HCT116 (cell line): ENCODE measurements around the gene FOXP1. TPM values are rescaled to one million over a fixed set of nuclear protein-coding genes. Genes with fewer than 3 reads are reported as not detected.
A peak's percentile ranks its signal among the peaks of the same experiment; 100 is the strongest.

ENCODE experiments used
- ATAC-seq: fragments of 200-7000 bp; cut with Tn5 transposase; 2 replicates; pipeline ENCODE4 v1.9.1; 2020; ENCODE audit warnings: mild to moderate bottlenecking, moderate library complexity
- BruUV-seq: library from RNA; stranded (reverse); fragments of 400-500 nt; replicated peaks from 2 replicates; lab custom pipeline; 2021; lab: Mats Ljungman, UMichigan
- CTCF ChIA-PET: fragments of 300-600 bp; sonication (Branson Sonifier 250); formaldehyde crosslinking; loops from one replicate; lab custom pipeline; 2021; ENCODE audit warnings: antibody characterized with exemption; lab: Charles Lee
- POLR2A ChIA-PET: fragments of 300-600, 350-600 bp; sonication (Branson Sonifier 250); formaldehyde crosslinking; loops from one replicate; lab custom pipeline; 2021; ENCODE audit warnings: antibody characterized with exemption; lab: Charles Lee
- RAD21 ChIA-PET, 2 experiments: fragments of 300-600 bp; sonication (Branson Sonifier 250); formaldehyde crosslinking; loops; one replicate each; lab custom pipeline; 2023; ENCODE audit warnings: low total read pairs in 2 of 2; ENCODE audit not compliant: uncharacterized antibody in 2 of 2, unreplicated experiment in 2 of 2, low non-redundant PET in 1 of 2; lab: Charles Lee
- DNase-seq: peaks from one replicate; pipeline ENCODE4 v3.0.0-alpha.2; 2010; ENCODE audit warnings: low read depth, low spot score
- H2AFZ ChIP-seq: fragments of 200-600 bp; shearing (Covaris generic), sonication (generic); 2 replicates; pipeline ENCODE4 v1.6.1; 2017; ENCODE audit warnings: low read depth, mixed run types, mixed read lengths, antibody characterized with exemption, low read length; ENCODE audit not compliant: poor library complexity, severe bottlenecking
- H3K27ac ChIP-seq: 2 replicates; pipeline ENCODE4 v1.5.1; 2012; ENCODE audit warnings: low read depth, low read length
- H3K27me3 ChIP-seq: fragments of 200-600 bp; sonication (generic); 2 replicates; pipeline ENCODE4 v1.6.1; 2016; ENCODE audit warnings: mixed run types, low read length, mixed read lengths; ENCODE audit not compliant: insufficient read depth
- H3K36me3 ChIP-seq, 2 experiments: fragments of 200-500 bp in 1 of 2; fragments of 200-600 bp in 1 of 2; sonication (Bioruptor generic) in 1 of 2; sonication (generic) in 1 of 2; 2 replicates each; pipeline versions ENCODE4 v1.5.1 to v1.6.1; 2014 to 2016; ENCODE audit warnings: low read length in 2 of 2, inconsistent platforms in 1 of 2, mixed read lengths in 1 of 2, mixed run types in 1 of 2; ENCODE audit not compliant: insufficient read depth in 2 of 2, control insufficient read depth in 1 of 2
- H3K4me1 ChIP-seq, 2 experiments: fragments of 200-600 bp in 1 of 2; sonication (generic) in 1 of 2; 2 replicates each; pipeline versions ENCODE4 v1.5.1 to v1.6.1; 2012 to 2017; ENCODE audit warnings: low read length in 2 of 2, inconsistent platforms in 1 of 2, mild to moderate bottlenecking in 1 of 2, mixed read lengths in 1 of 2, mixed run types in 1 of 2, moderate library complexity in 1 of 2; ENCODE audit not compliant: insufficient read depth in 2 of 2, control insufficient read depth in 1 of 2
- H3K4me2 ChIP-seq: fragments of 200-600 bp; sonication (generic); 2 replicates; pipeline ENCODE4 v1.6.1; 2017; ENCODE audit warnings: mixed run types, low read length, mixed read lengths
- H3K4me3 ChIP-seq, 2 experiments: fragments of 200-600 bp in 1 of 2; sonication (generic) in 1 of 2; replicated peaks in 1 of 2; 2 replicates each; pipeline ENCODE4 v1.5.1; 2011 to 2016; ENCODE audit warnings: low read length in 2 of 2, control low read depth in 1 of 2, low read depth in 1 of 2, mild to moderate bottlenecking in 1 of 2, mixed read lengths in 1 of 2, mixed run types in 1 of 2
- H3K79me2 ChIP-seq: fragments of 200-600 bp; sonication (generic); 2 replicates; pipeline ENCODE4 v1.6.1; 2017; ENCODE audit warnings: mild to moderate bottlenecking, mixed run types, low read length, moderate library complexity, mixed read lengths; ENCODE audit not compliant: insufficient read depth
- H3K9ac ChIP-seq: fragments of 200-600 bp; sonication (generic); 2 replicates; pipeline ENCODE4 v1.6.1; 2016; ENCODE audit warnings: low read length, mixed read lengths
- H3K9me2 ChIP-seq: fragments of 200-600 bp; sonication (generic), shearing (Covaris generic); 2 replicates; pipeline ENCODE4 v1.6.1; 2017; ENCODE audit warnings: mixed run types, mild to moderate bottlenecking, moderate library complexity; ENCODE audit not compliant: insufficient read depth
- H3K9me3 ChIP-seq, 2 experiments: fragments of 200-500 bp in 1 of 2; fragments of 200-600 bp in 1 of 2; sonication (Bioruptor generic) in 1 of 2; sonication (generic) in 1 of 2; 2 replicates each; pipeline ENCODE4 v1.6.1; 2014 to 2017; ENCODE audit warnings: low read length in 2 of 2, mixed read lengths in 2 of 2, inconsistent platforms in 1 of 2, low read depth in 1 of 2, mild to moderate bottlenecking in 1 of 2, mixed run types in 1 of 2, moderate library complexity in 1 of 2; ENCODE audit not compliant: control insufficient read depth in 1 of 2, insufficient read depth in 1 of 2
- H4K20me1 ChIP-seq: fragments of 200-600 bp; sonication (generic), shearing (Covaris generic); 2 replicates; pipeline ENCODE4 v1.6.1; 2017; ENCODE audit warnings: mixed run types, mild to moderate bottlenecking, moderate library complexity; ENCODE audit not compliant: insufficient read depth
- ELF1 ChIP-seq: IDR thresholded peaks from 2 replicates; pipeline ENCODE4 v1.6.1; 2012; ENCODE audit warnings: low read depth, borderline replicate concordance
- FOSL1 ChIP-seq: IDR thresholded peaks from 2 replicates; pipeline ENCODE4 v1.6.1; 2012; ENCODE audit warnings: low read depth
- JUND ChIP-seq: IDR thresholded peaks from 2 replicates; pipeline ENCODE4 v1.6.1; 2012
- REST ChIP-seq: IDR thresholded peaks from 2 replicates; pipeline ENCODE4 v1.6.1; 2012; ENCODE audit warnings: low read depth
- SP1 ChIP-seq: IDR thresholded peaks from 2 replicates; pipeline ENCODE4 v1.6.1; 2012; ENCODE audit warnings: low read depth
- intact Hi-C: fragments of 100-400 bp; cut with micrococcal nuclease; formaldehyde crosslinking; loops from 2 replicates; pipeline ENCODE4 v1.10.0; 2022
- total RNA-seq: library from RNA; stranded (reverse); gene quantifications from one replicate; pipeline ENCODE4 v1.2.1, GENCODE V29; 2021; ENCODE audit not compliant: unreplicated experiment

The FOXP1 gene
- total RNA-seq, 1 experiment from 2014 or later, result 11.4 TPM

GRCh38 chr3:71504250-71505036 is 79.1 kb downstream of the FOXP1 start:
- no TSS peak for BruUV-seq

More at GRCh38 chr3:71504250-71505036, 79.1 kb downstream of the FOXP1 start:
- intact Hi-C loops, result no loop called here
- Histone ChIP-seq H4K20me1 (no peaks in the 10 kb centered on the region), H3K79me2 (no peaks in the 10 kb centered on the region), H3K4me3 (peak overlapping the region in 1 of 2 experiments; percentile 37; a peak in 2 of 4 replicates), H3K9me2 (no peaks in the 10 kb centered on the region), H3K27me3 (no peaks in the 10 kb centered on the region), H3K9me3 (no peaks in the 10 kb centered on the region), H3K27ac (no peak overlapping the region), H3K4me2 (peak overlapping the region; percentile 67), H3K4me1 (peaks cover 5 to 17% of the 10 kb centered on the region in 2 experiments; a peak in 3 of 4 replicates), H3K36me3 (no peaks in the 10 kb centered on the region), H2AFZ (no peak overlapping the region), H3K9ac (no peak overlapping the region)
- CTCF ChIA-PET, result no interaction called here
- ATAC-seq (peak; percentile 79), DNase-seq (peak; percentile 15)
- TF ChIP-seq SP1 (peak; percentile 31), FOSL1 (peak; percentile 62), JUND (peak; percentile 44), ELF1 (no peak), REST (peak; percentile 18; the same call in 1 of the 2 replicates)
- POLR2A ChIA-PET, result no interaction called here
- RAD21 ChIA-PET, result no interaction called here
